HG02973 (cell line): ENCODE results near the gene GAPDHS.
A peak's percentile ranks its signal among the peaks of the same experiment; 100 is the strongest.

Experiments
- ATAC-seq: cut with Tn5 transposase; IDR thresholded peaks from one replicate; pipeline ENCODE4 v1.9.1; 2021; ENCODE audit warnings: moderate library complexity; ENCODE audit not compliant: unreplicated experiment

The GAPDHS gene

GRCh38 chr19:35534803-35535480, 1.7 kb downstream of the GAPDHS start:
- ATAC-seq, result no peak

- no peak for ATAC-seq
Measured at GRCh38 chr19:35539314-35539713, 6.1 kb downstream of the GAPDHS start.

- ATAC-seq, result no peak
Measured at GRCh38 chr19:35539850-35540249, 6.6 kb downstream of the GAPDHS start.

GRCh38 chr19:35540356-35540927, 7.2 kb downstream of the GAPDHS start:
- no peak for ATAC-seq

- no peak for ATAC-seq
Measured at GRCh38 chr19:35542209-35542608, 9.0 kb downstream of the GAPDHS start.

GRCh38 chr19:35543280-35544109, 10.2 kb downstream of the GAPDHS start:
- ATAC-seq, result no peak

- ATAC-seq, result no peak
Measured at GRCh38 chr19:35544110-35544802, 11.0 kb downstream of the GAPDHS start.

- ATAC-seq, result peak; percentile 71
Measured at GRCh38 chr19:35545001-35545854, 12.0 kb downstream of the GAPDHS start, which contains the start of gene TMEM147. TMEM147 (plus strand) TSS chr19:35545626; CDS start chr19:35545740, 114 bp downstream.

- peak; percentile 30 for ATAC-seq
Measured at GRCh38 chr19:35545855-35546381, 12.7 kb downstream of the GAPDHS start.

- ATAC-seq, result no peak
Measured at GRCh38 chr19:35546532-35546931, 13.3 kb downstream of the GAPDHS start.

- ATAC-seq, result no peak
Measured at GRCh38 chr19:35549174-35549788, 16.0 kb downstream of the GAPDHS start.

GRCh38 chr19:35549879-35550523, 16.7 kb downstream of the GAPDHS start:
- ATAC-seq, result no peak

GRCh38 chr19:35551091-35551810, 18.0 kb downstream of the GAPDHS start:
- ATAC-seq, result no peak

GRCh38 chr19:35552534-35553384, 19.5 kb downstream of the GAPDHS start:
- ATAC-seq, result no peak

- ATAC-seq, result no peak
Measured at GRCh38 chr19:35553385-35554000, 20.2 kb downstream of the GAPDHS start.

GRCh38 chr19:35554076-35554475, 20.8 kb downstream of the GAPDHS start:
- no peak for ATAC-seq
